Endothelial cell of umbilical vein (primary cell): Measurements from ENCODE around the gene MYBBP1A. TPM values are rescaled to one million over a fixed set of nuclear protein-coding genes. Genes with fewer than 3 reads are reported as not detected.

Experiments used
- BruUV-seq: library from RNA; stranded (reverse); fragments of 400-500 nt; replicated peaks from 2 replicates; lab custom pipeline; 2021; lab: Mats Ljungman, UMichigan
- CTCF ChIA-PET: fragments of 300-600, 350-600 bp; sonication (Branson Sonifier 250); formaldehyde crosslinking; loops from one replicate; lab custom pipeline; 2021; ENCODE audit warnings: antibody characterized with exemption, inconsistent platforms; lab: Charles Lee
- POLR2A ChIA-PET: fragments of 300-600, 350-600 bp; sonication (Branson Sonifier 250); formaldehyde crosslinking; loops from one replicate; lab custom pipeline; 2021; ENCODE audit warnings: antibody characterized with exemption, inconsistent platforms; lab: Charles Lee
- DNase-seq: peaks from one replicate; pipeline ENCODE4 v3.0.0-alpha.2; 2011; ENCODE audit warnings: low read depth, low spot score
- FAIRE-seq: peaks from 2 replicates; lab custom pipeline; 2011; peaks lifted over from hg19 to GRCh38; lab: Jason Lieb, UNC
- H2AFZ ChIP-seq: 2 replicates; pipeline ENCODE4 v1.6.0; 2012; ENCODE audit warnings: low read depth, low read length, control low read depth, inconsistent platforms
- H3K27ac ChIP-seq: 2 replicates; pipeline ENCODE4 v1.5.1; 2011; ENCODE audit warnings: low read depth, mild to moderate bottlenecking, control low read depth, low read length, moderate library complexity; ENCODE audit not compliant: insufficient read depth
- H3K27me3 ChIP-seq, 2 experiments: 2 replicates each; pipeline versions ENCODE4 v1.6.0 to v1.6.1; 2011; ENCODE audit warnings: low read length in 2 of 2, mixed read lengths in 1 of 2; ENCODE audit not compliant: control insufficient read depth in 2 of 2, insufficient read depth in 2 of 2
- H3K36me3 ChIP-seq, 2 experiments: 2 replicates in 1 of 2; 3 replicates in 1 of 2; pipeline ENCODE4 v1.5.1; 2011; ENCODE audit warnings: low read length in 2 of 2, mild to moderate bottlenecking in 1 of 2, moderate library complexity in 1 of 2; ENCODE audit not compliant: control insufficient read depth in 2 of 2, insufficient read depth in 2 of 2; ENCODE audit errors: extremely low read depth in 1 of 2
- H3K4me1 ChIP-seq: 3 replicates; pipeline ENCODE4 v1.5.1; 2011; ENCODE audit warnings: mild to moderate bottlenecking, low read length; ENCODE audit not compliant: control insufficient read depth, insufficient read depth; ENCODE audit errors: extremely low read depth
- H3K4me2 ChIP-seq: 2 replicates; pipeline ENCODE4 v1.6.1; 2011; ENCODE audit warnings: low read length, control low read depth, mixed read lengths; ENCODE audit not compliant: insufficient read depth
- H3K4me3 ChIP-seq, 3 experiments: fragments of 200-600 bp in 1 of 3; sonication (generic), shearing (Covaris generic) in 1 of 3; replicated peaks in 1 of 3; 2 replicates each; pipeline ENCODE4 v1.5.1; 2011 to 2016; ENCODE audit warnings: control low read depth in 3 of 3, low read length in 3 of 3, mild to moderate bottlenecking in 2 of 3, inconsistent platforms in 1 of 3, low read depth in 1 of 3, moderate library complexity in 1 of 3; ENCODE audit not compliant: insufficient read depth in 1 of 3
- H3K79me2 ChIP-seq: 2 replicates; pipeline ENCODE4 v1.6.0; 2012; ENCODE audit warnings: low read length, inconsistent platforms; ENCODE audit not compliant: control insufficient read depth, insufficient read depth
- H3K9ac ChIP-seq: replicated peaks from 2 replicates; pipeline ENCODE3; 2011; ENCODE audit warnings: low read length, control low read depth; ENCODE audit not compliant: insufficient read depth; ENCODE audit errors: extremely low read depth
- H3K9me1 ChIP-seq: replicated peaks from 3 replicates; pipeline ENCODE4 v1.6.0; 2011; ENCODE audit warnings: mild to moderate bottlenecking, low read length; ENCODE audit not compliant: control insufficient read depth, insufficient read depth; ENCODE audit errors: extremely low read depth
- H3K9me3 ChIP-seq: replicated peaks from 2 replicates; pipeline ENCODE4 v1.5.1; 2012; ENCODE audit warnings: low read length, inconsistent platforms; ENCODE audit not compliant: control insufficient read depth, insufficient read depth
- H4K20me1 ChIP-seq: replicated peaks from 2 replicates; pipeline ENCODE3; 2011; ENCODE audit warnings: mild to moderate bottlenecking, low read length; ENCODE audit not compliant: control insufficient read depth, insufficient read depth; ENCODE audit errors: extremely low read depth
- EZH2 ChIP-seq: IDR thresholded peaks from 2 replicates; pipeline ENCODE4 v1.6.1; 2012; ENCODE audit warnings: borderline replicate concordance, low read depth, mild to moderate bottlenecking, moderate library complexity, low read length, inconsistent platforms; ENCODE audit not compliant: severe bottlenecking
- FOS ChIP-seq: IDR thresholded peaks from 2 replicates; pipeline ENCODE4 v1.6.1; 2011; ENCODE audit warnings: mild to moderate bottlenecking, low read length, moderate library complexity, borderline replicate concordance; ENCODE audit not compliant: insufficient read depth
- GATA2 ChIP-seq: IDR thresholded peaks from 2 replicates; pipeline ENCODE4 v1.7.0; 2011; ENCODE audit warnings: low read depth, mild to moderate bottlenecking, moderate library complexity, mixed read lengths, low read length; ENCODE audit not compliant: insufficient read length, insufficient read depth
- JUN ChIP-seq: IDR thresholded peaks from 2 replicates; pipeline ENCODE4 v1.6.1; 2011; ENCODE audit warnings: borderline replicate concordance, low read depth; ENCODE audit not compliant: insufficient read length, insufficient read depth
- MYC ChIP-seq: IDR thresholded peaks from one replicate; pipeline ENCODE4 v1.6.1; 2011; ENCODE audit warnings: mild to moderate bottlenecking, low read depth, low read length
- POLR2A ChIP-seq: IDR thresholded peaks from 2 replicates; pipeline ENCODE4 v1.6.1; 2012; ENCODE audit warnings: low read depth, mild to moderate bottlenecking, control low read depth, low read length
- POLR2AphosphoS5 ChIP-seq: IDR thresholded peaks from 2 replicates; pipeline ENCODE4 v1.6.1; 2012; ENCODE audit warnings: low read depth, mild to moderate bottlenecking, control low read depth, low read length, moderate library complexity; ENCODE audit not compliant: insufficient read depth
- dilution Hi-C: fragments of 300-500 bp; cut with MboI; formaldehyde crosslinking; loops from one replicate; pipeline ENCODE4 v1.15.0; 2019; ENCODE audit warnings: low sequenced_read_pairs; ENCODE audit not compliant: extremely low pct_ligation_motif_present
- intact Hi-C: fragments of 100-400 bp; cut with micrococcal nuclease; formaldehyde crosslinking; loops from one replicate; pipeline ENCODE4 v1.10.0; 2022
- polyA plus RNA-seq, 4 experiments: library from polyadenylated mRNA; depleted of rRNA in 3 of 4; stranded (reverse) in 3 of 4; unstranded in 1 of 4; fragments of >200 nt; gene quantifications; 2 replicates each; pipeline versions ENCODE4 v1.2.1 to v1.2.3, GENCODE V29; 2011 to 2012; ENCODE audit warnings: missing spikeins in 1 of 4
- total RNA-seq: library from RNA; stranded (reverse); gene quantifications from 2 replicates; pipeline ENCODE4 v1.2.3, GENCODE V29; 2021
- TF ChIP-seq, protein P1 (sequence below): IDR thresholded peaks from 2 replicates; pipeline ENCODE4 v1.6.1; 2011; ENCODE audit not compliant: insufficient read depth, insufficient read length
- TF ChIP-seq, protein P2 (sequence below), 2 donors: IDR thresholded peaks; 1 replicate in 1 of 2; 2 replicates in 1 of 2; pipeline ENCODE4 v1.5.1; 2011; ENCODE audit warnings: low read length in 2 of 2, mild to moderate bottlenecking in 2 of 2, moderate library complexity in 2 of 2, control low read depth in 1 of 2, inconsistent platforms in 1 of 2, low read depth in 1 of 2; ENCODE audit not compliant: insufficient read depth in 1 of 2; ENCODE audit errors: extremely low read depth in 1 of 2

Gene MYBBP1A
- total and polyA plus RNA-seq, 2 donors (not counting 3 experiments of a cell fraction or from before 2014, with no cell fraction given) = 26.8 to 79.2 TPM

DNA sequence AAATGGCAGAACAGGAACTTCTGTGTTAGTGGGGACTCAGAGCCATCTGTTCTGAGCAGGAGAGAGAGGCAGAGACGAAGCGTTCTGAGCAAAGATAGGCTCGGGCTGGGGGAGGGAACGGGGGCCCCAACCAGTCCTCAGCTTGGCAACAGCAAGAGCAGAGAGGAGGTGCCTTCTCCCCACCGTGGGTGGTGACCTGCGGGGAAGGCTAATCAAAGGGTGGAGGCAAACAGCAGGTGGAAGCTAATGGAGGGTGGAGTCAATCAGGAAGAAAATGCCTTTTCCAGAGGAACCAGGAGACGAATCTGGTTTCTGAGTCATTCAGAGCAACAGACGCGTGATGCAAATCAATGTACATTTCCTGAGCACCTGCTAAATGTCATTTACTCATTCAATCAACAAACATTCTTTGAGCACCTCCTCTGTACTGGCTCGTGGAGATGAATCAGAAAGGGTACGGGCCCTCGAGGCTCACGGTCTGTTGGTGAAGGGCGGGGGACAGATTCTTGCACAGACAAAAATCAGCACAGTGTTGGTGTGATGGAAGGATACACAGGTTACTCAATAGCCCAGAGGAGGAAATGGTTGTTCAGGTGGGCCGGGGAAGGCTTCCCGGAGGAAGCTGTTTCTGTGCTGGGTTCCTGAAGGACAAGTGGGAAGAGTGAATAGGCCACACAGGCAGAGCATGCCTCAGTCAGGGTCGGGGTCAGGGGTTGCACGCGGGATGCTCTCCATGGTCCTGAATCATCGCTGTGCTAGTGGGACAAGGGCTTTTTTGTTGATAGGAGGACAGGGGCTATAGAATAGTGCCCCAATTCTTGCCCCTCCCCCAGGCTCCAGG is 62.2 kb downstream of the MYBBP1A start:
- Histone ChIP-seq H3K79me2 (no peaks in the 10 kb centered on the region), H3K9ac (no peak overlapping the region), H3K9me3 (no peaks in the 10 kb centered on the region), H4K20me1 (no peaks in the 10 kb centered on the region), H3K4me2 (no peak overlapping the region), H3K27ac (no peak overlapping the region), H3K9me1 (no peaks in the 10 kb centered on the region), H2AFZ (no peak overlapping the region), H3K27me3 (no peaks in the 10 kb centered on the region), H3K4me3 (no peak overlapping the region), H3K36me3 (peaks cover 0 to 2% of the 10 kb centered on the region in 2 experiments), H3K4me1 (no peaks in the 10 kb centered on the region)
- intact Hi-C loops = no loop called here
- FAIRE-seq (peak; percentile 78), DNase-seq (peak; percentile 54)
- ChIA-PET POLR2A (interaction anchor here (0.7 kb wide), 1 partner anchor 536 kb away, joined by 4 read pairs; no protein-coding TSS in a partner anchor), CTCF (interaction anchor here (0.6 to 0.7 kb wide), 2 partner anchors 39 to 74 kb away, joined by 3 read pairs; no protein-coding TSS in a partner anchor)
- TF ChIP-seq POLR2AphosphoS5 (no peak), JUN (no peak), GATA2 (no peak), POLR2A (no peak), EZH2 (no peak), FOS (no peak), MYC (no peak)
- TF ChIP-seq, protein P1, sequence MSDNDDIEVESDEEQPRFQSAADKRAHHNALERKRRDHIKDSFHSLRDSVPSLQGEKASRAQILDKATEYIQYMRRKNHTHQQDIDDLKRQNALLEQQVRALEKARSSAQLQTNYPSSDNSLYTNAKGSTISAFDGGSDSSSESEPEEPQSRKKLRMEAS = no peak
- TF ChIP-seq, protein P2, sequence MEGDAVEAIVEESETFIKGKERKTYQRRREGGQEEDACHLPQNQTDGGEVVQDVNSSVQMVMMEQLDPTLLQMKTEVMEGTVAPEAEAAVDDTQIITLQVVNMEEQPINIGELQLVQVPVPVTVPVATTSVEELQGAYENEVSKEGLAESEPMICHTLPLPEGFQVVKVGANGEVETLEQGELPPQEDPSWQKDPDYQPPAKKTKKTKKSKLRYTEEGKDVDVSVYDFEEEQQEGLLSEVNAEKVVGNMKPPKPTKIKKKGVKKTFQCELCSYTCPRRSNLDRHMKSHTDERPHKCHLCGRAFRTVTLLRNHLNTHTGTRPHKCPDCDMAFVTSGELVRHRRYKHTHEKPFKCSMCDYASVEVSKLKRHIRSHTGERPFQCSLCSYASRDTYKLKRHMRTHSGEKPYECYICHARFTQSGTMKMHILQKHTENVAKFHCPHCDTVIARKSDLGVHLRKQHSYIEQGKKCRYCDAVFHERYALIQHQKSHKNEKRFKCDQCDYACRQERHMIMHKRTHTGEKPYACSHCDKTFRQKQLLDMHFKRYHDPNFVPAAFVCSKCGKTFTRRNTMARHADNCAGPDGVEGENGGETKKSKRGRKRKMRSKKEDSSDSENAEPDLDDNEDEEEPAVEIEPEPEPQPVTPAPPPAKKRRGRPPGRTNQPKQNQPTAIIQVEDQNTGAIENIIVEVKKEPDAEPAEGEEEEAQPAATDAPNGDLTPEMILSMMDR (IDR thresholded peaks at IDR 0.05; ENCODE audit: extremely low read depth in 1 of 2, insufficient read depth in 1 of 2, low read depth in 1 of 2, low read length in 2 of 2) = no peak
- BruUV-seq = no TSS peak
- dilution Hi-C loops = no loop called here
